ENCODE results near the gene POTEM.
"Not testable (repeated sequence)": the region's sequence is repeated elsewhere in the genome, so short reads cannot be mapped to it uniquely, and the experiment has no call there.

The POTEM gene

GRCh38 chr14:19038060-19038664, 70.9 kb downstream of the POTEM start:
- not testable (repeated sequence) for DNase-seq

- not testable (repeated sequence) for DNase-seq
Measured at GRCh38 chr14:19038785-19039184, 71.6 kb downstream of the POTEM start.

- DNase-seq, result not testable (repeated sequence)
Measured at GRCh38 chr14:19043384-19043783, 76.2 kb downstream of the POTEM start.
